ENCODE measurements around the gene CGB7.

- no peak for TF ChIP-seq CTCF (conservative IDR thresholded peaks at IDR 0.05; ENCODE audit: low read depth, low read length)
- TF ChIP-seq EZH2phosphoT487 (IDR thresholded peaks at IDR 0.05; ENCODE audit: borderline replicate concordance, low read length): no peak
Measured at GRCh38 chr19:49081273-49081672, 23.7 kb upstream of the CGB7 start.
